Progenitor cell of endocrine pancreas (in vitro differentiated cells): Measurements from ENCODE around the gene SV2B. TPM values are rescaled to one million over a fixed set of nuclear protein-coding genes. Genes with fewer than 3 reads are reported as not detected.

ENCODE experiments used
- DNase-seq: peaks from one replicate; pipeline ENCODE4 v3.0.0; 2021; ENCODE audit warnings: low spot score; ENCODE audit not compliant: unreplicated experiment
- H3K27ac Mint-ChIP-seq: 2 replicates; pipeline ENCODE4 v1.8.0; 2021; ENCODE audit warnings: mild to moderate bottlenecking, moderate library complexity, mixed read lengths
- H3K27me3 Mint-ChIP-seq: 2 replicates; pipeline ENCODE4 v1.8.0; 2021; ENCODE audit warnings: mixed read lengths
- H3K36me3 Mint-ChIP-seq: 2 replicates; pipeline ENCODE4 v1.8.0; 2022; ENCODE audit warnings: mixed read lengths; ENCODE audit not compliant: insufficient read depth
- H3K4me1 Mint-ChIP-seq: 2 replicates; pipeline ENCODE4 v1.8.0; 2021; ENCODE audit warnings: low read depth, mixed read lengths
- H3K4me3 Mint-ChIP-seq: 2 replicates; pipeline ENCODE4 v1.8.0; 2021; ENCODE audit warnings: low read depth, mild to moderate bottlenecking, moderate library complexity, mixed read lengths
- H3K9me3 Mint-ChIP-seq: 2 replicates; pipeline ENCODE4 v1.8.0; 2021; ENCODE audit warnings: low read depth, mixed read lengths
- CTCF ChIP-seq: fragments of 200-600 bp; sonication (generic); IDR thresholded peaks from one replicate; pipeline ENCODE4 v1.5.0; 2021; ENCODE audit warnings: antibody characterized with exemption, mild to moderate bottlenecking; ENCODE audit not compliant: unreplicated experiment
- total RNA-seq: library from RNA; stranded (reverse); gene quantifications from 2 replicates; pipeline ENCODE4 v1.2.1, GENCODE V29; 2021

Gene SV2B
- total RNA-seq, 1 donor from 2014 or later: 19.9 TPM

- H3K4me1 Mint-ChIP-seq: peaks cover 2% of the 10 kb centered on the region
Measured at GRCh38 chr15:91128016-91128415, 28.0 kb downstream of the SV2B start.

GRCh38 chr15:91129436-91129835 is 29.4 kb downstream of the SV2B start:
- no peak for DNase-seq
- Mint-ChIP-seq H3K27ac (no peak overlapping the region), H3K4me3 (no peak overlapping the region), H3K4me1 (peaks cover 4% of the 10 kb centered on the region), H3K9me3 (no peaks in the 10 kb centered on the region), H3K27me3 (peaks cover 14% of the 10 kb centered on the region), H3K36me3 (no peaks in the 10 kb centered on the region)
- no peak for TF ChIP-seq CTCF

More at GRCh38 chr15:91128016-91128415, 28.0 kb downstream of the SV2B start:
- Mint-ChIP-seq H3K36me3 (no peaks in the 10 kb centered on the region), H3K27ac (no peak overlapping the region), H3K9me3 (no peaks in the 10 kb centered on the region), H3K27me3 (peaks cover 16% of the 10 kb centered on the region), H3K4me3 (no peak overlapping the region)
- no peak for TF ChIP-seq CTCF
- DNase-seq: no peak

DNA sequence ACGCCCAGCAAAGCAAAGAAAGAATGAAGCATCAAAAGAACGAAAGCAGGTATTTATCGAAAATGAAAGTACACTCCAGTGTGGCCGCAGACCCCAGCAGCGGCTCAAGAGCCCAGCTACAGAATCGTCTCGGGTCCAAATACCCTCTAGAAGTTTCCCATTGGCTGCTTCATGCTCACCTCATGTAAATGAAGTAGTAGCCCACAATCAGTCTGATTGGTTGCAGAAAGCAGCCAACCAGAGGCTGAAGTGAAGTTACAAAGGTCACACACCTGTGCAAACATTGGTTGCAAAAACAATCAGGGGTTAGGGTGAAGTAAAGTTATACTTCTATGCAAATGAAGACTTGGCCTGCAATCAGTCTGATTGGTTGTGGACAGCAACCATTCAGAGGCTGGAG is 32.0 kb downstream of the SV2B start:
- H3K9me3 Mint-ChIP-seq: no peaks in the 10 kb centered on the region
- no peak overlapping the region for H3K27ac Mint-ChIP-seq
- H3K27me3 Mint-ChIP-seq: peaks cover 8% of the 10 kb centered on the region
- H3K4me3 Mint-ChIP-seq: no peak overlapping the region
- DNase-seq: no peak
- TF ChIP-seq CTCF: no peak
- peaks cover 4% of the 10 kb centered on the region for H3K4me1 Mint-ChIP-seq
- H3K36me3 Mint-ChIP-seq: no peaks in the 10 kb centered on the region

GRCh38 chr15:91133511-91133910 is 33.5 kb downstream of the SV2B start:
- H3K4me1 Mint-ChIP-seq: peaks cover 2% of the 10 kb centered on the region
- peaks cover 1% of the 10 kb centered on the region for H3K36me3 Mint-ChIP-seq
- no peak for DNase-seq
- peaks cover 2% of the 10 kb centered on the region for H3K9me3 Mint-ChIP-seq
- no peak overlapping the region for H3K27ac Mint-ChIP-seq
- TF ChIP-seq CTCF: no peak
- no peak overlapping the region for H3K4me3 Mint-ChIP-seq
- H3K27me3 Mint-ChIP-seq: no peaks in the 10 kb centered on the region

DNA sequence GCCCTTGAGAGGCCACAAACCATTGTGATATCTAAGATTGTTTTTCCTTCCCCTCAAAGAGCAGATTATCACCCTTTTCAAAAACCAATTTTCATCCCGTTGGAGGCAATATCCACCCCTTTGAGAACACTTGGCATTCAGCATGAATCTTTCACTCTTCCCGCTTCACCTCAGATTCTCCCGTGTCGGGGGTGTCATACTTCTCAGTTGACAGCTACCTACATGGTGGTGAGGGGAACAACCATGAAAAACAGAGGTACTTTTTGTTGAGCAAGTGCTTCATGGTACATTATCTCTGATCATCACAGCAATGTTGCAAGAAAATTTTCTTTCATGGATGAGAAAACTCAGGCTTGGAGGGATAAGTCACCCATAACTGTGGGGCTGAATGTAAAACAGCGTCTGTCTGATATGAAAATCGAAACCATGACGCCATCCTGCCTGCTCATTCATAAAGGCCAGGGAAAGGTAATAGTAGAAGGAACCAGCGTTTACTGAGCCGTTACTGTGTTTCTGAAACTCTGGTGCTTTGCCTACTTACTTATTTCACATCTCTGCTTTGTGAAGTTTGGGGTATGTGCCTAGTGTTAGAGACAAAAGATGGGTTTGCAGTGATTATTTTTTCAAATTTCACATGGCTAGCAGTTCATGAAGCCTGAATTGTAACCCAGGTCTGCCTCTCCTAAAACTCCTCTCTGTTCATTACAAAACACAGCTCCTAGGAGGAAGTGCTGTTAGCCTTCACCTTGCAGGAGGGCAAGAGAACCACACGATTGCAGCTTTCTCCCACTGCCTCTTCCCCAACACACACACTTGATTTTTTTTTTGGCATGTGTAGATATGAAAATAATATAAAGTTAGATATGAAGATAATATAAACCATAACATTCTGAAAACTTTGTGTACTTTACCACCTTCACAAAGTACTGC is 35.4 kb downstream of the SV2B start:
- H3K4me3 Mint-ChIP-seq: no peak overlapping the region
- H3K27me3 Mint-ChIP-seq: peaks cover 5% of the 10 kb centered on the region
- no peak overlapping the region for H3K27ac Mint-ChIP-seq
- DNase-seq: no peak
- peaks cover 2% of the 10 kb centered on the region for H3K4me1 Mint-ChIP-seq
- peaks cover 2% of the 10 kb centered on the region for H3K9me3 Mint-ChIP-seq
- no peak for TF ChIP-seq CTCF
- peaks cover 1% of the 10 kb centered on the region for H3K36me3 Mint-ChIP-seq
